MM.1S (cell line): ENCODE measurements around the gene CHM.
"Not testable (repeated sequence)": the region's sequence is repeated elsewhere in the genome, so short reads cannot be mapped to it uniquely, and the experiment has no call there.

Experiments
- DNase-seq: peaks from one replicate; pipeline ENCODE4 v3.0.0-alpha.2; 2015
- H2AFZ ChIP-seq: fragments of 300-600 bp; sonication (generic); 2 replicates; pipeline ENCODE4 v1.6.0; 2016; ENCODE audit warnings: antibody characterized with exemption, low read length
- H3F3A ChIP-seq: fragments of 300-600 bp; sonication (generic); 2 replicates; pipeline ENCODE4 v1.6.1; 2016; ENCODE audit warnings: mild to moderate bottlenecking, antibody characterized with exemption, low read length, moderate library complexity, mixed read lengths; ENCODE audit not compliant: insufficient read depth
- H3K27ac ChIP-seq: fragments of 300-600 bp; sonication (generic); 2 replicates; pipeline ENCODE4 v1.5.1; 2016; ENCODE audit warnings: mild to moderate bottlenecking, low read length
- H3K27me3 ChIP-seq: fragments of 300-600 bp; sonication (generic); replicated peaks from 2 replicates; pipeline ENCODE4 v1.6.0; 2016; ENCODE audit warnings: low read length; ENCODE audit not compliant: insufficient read depth
- H3K36me3 ChIP-seq: fragments of 300-600 bp; sonication (generic); replicated peaks from 2 replicates; pipeline ENCODE4 v1.6.1; 2016; ENCODE audit warnings: mild to moderate bottlenecking, low read length, mixed read lengths; ENCODE audit not compliant: insufficient read depth
- H3K4me1 ChIP-seq: fragments of 300-600 bp; sonication (generic); 2 replicates; pipeline ENCODE4 v1.6.1; 2016; ENCODE audit warnings: low read length, mixed read lengths
- H3K4me2 ChIP-seq: fragments of 300-600 bp; sonication (generic); 2 replicates; pipeline ENCODE4 v1.6.0; 2016; ENCODE audit warnings: low read depth, low read length
- H3K4me3 ChIP-seq: fragments of 300-600 bp; sonication (generic); 2 replicates; pipeline ENCODE4 v1.5.1; 2016; ENCODE audit warnings: low read length, mixed read lengths
- H3K79me2 ChIP-seq: fragments of 300-600 bp; sonication (generic); 2 replicates; pipeline ENCODE4 v1.6.1; 2016; ENCODE audit warnings: mixed run types, low read length, mixed read lengths
- H3K9ac ChIP-seq: fragments of 300-600 bp; sonication (generic); 2 replicates; pipeline ENCODE4 v1.6.1; 2016; ENCODE audit warnings: low read length, mixed read lengths
- H3K9me2 ChIP-seq: fragments of 300-600 bp; sonication (generic); replicated peaks from 2 replicates; pipeline ENCODE4 v1.6.1; 2016; ENCODE audit warnings: mild to moderate bottlenecking, low read length, mixed read lengths; ENCODE audit not compliant: insufficient read depth
- H3K9me3 ChIP-seq: fragments of 300-600 bp; sonication (generic); replicated peaks from 2 replicates; pipeline ENCODE4 v1.6.1; 2016; ENCODE audit warnings: mild to moderate bottlenecking, low read length, mixed read lengths; ENCODE audit not compliant: insufficient read depth
- H4K20me1 ChIP-seq: fragments of 300-600 bp; sonication (generic); 2 replicates; pipeline ENCODE4 v1.6.1; 2016; ENCODE audit warnings: mild to moderate bottlenecking, low read length, moderate library complexity, mixed read lengths; ENCODE audit not compliant: insufficient read depth
- CTCF ChIP-seq: fragments of 300-600 bp; sonication (generic); IDR thresholded peaks from 2 replicates; pipeline ENCODE4 v1.5.1; 2016; ENCODE audit warnings: antibody characterized with exemption, low read length, mixed read lengths
- EZH2 ChIP-seq: fragments of 300-600 bp; sonication (generic); optimal IDR thresholded peaks from 2 replicates; pipeline ENCODE3; 2017; ENCODE audit warnings: low read depth, mild to moderate bottlenecking, antibody characterized with exemption, low read length, mixed read lengths
- EZH2phosphoT487 ChIP-seq: fragments of 300-600 bp; sonication (generic); IDR thresholded peaks from 2 replicates; pipeline ENCODE4 v1.6.1; 2018; ENCODE audit warnings: antibody characterized with exemption, low read length

CHM gene

DNA sequence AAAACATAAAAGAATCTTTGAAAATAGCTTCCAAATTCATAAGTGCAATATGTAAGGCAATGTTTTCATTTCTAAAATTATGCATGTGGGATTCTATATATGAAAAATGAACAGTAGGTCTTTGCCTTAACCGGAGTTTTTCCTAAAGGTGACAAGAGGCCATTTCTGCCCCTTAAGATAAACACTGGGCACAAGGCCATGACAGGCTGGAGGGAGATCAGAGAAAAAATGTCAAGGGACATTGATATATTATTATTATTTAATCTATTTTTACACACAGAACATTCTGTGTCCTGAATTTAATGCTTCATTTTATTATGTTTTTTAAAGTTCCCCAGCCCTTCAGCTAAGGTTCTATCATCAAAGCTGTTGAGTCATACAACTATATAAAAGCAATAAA lies 118.8 kb downstream of the CHM start:
- Histone ChIP-seq H3K9me2 (no peaks in the 10 kb centered on the region), H3K9me3 (no peaks in the 10 kb centered on the region), H3F3A (no peaks in the 10 kb centered on the region), H2AFZ (no peak overlapping the region), H4K20me1 (no peaks in the 10 kb centered on the region), H3K4me1 (no peaks in the 10 kb centered on the region), H3K79me2 (no peaks in the 10 kb centered on the region), H3K27me3 (no peaks in the 10 kb centered on the region), H3K4me2 (no peak overlapping the region), H3K4me3 (no peak overlapping the region), H3K9ac (no peak overlapping the region), H3K36me3 (no peaks in the 10 kb centered on the region), H3K27ac (no peak overlapping the region)
- DNase-seq, result no peak
- no peak for TF ChIP-seq EZH2phosphoT487
- no peak for TF ChIP-seq CTCF
- TF ChIP-seq EZH2, result no peak

DNA sequence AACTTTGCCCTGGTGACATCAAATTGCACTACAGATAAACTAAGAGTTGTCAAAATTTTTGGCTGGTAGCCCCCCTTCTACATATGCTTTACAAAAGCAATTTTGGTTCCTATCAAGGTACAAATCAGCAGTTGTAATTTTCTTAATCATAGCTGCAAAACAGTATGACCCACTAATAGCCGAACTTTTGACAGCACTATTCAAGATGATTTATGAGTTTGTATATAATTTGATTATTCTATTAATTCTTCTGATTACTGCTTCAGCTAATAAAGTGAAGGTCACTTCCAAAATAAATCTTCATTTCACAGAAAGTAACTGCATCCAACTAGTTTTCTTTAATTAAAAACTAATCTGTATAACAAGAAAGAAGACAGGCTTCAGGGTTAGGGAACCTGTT lies 119.6 kb downstream of the CHM start:
- H3K4me1 ChIP-seq, result no peaks in the 10 kb centered on the region
- no peak overlapping the region for H3K9ac ChIP-seq
- H3K9me2 ChIP-seq, result no peaks in the 10 kb centered on the region
- DNase-seq, result no peak
- H3K4me3 ChIP-seq, result no peak overlapping the region
- H3F3A ChIP-seq, result no peaks in the 10 kb centered on the region
- H3K79me2 ChIP-seq, result no peaks in the 10 kb centered on the region
- no peak overlapping the region for H3K4me2 ChIP-seq
- no peaks in the 10 kb centered on the region for H3K27me3 ChIP-seq
- no peaks in the 10 kb centered on the region for H4K20me1 ChIP-seq
- no peak for TF ChIP-seq CTCF
- TF ChIP-seq EZH2, result no peak
- TF ChIP-seq EZH2phosphoT487, result no peak
- H3K9me3 ChIP-seq, result no peaks in the 10 kb centered on the region
- H3K27ac ChIP-seq, result no peak overlapping the region
- no peaks in the 10 kb centered on the region for H3K36me3 ChIP-seq
- no peak overlapping the region for H2AFZ ChIP-seq

DNA sequence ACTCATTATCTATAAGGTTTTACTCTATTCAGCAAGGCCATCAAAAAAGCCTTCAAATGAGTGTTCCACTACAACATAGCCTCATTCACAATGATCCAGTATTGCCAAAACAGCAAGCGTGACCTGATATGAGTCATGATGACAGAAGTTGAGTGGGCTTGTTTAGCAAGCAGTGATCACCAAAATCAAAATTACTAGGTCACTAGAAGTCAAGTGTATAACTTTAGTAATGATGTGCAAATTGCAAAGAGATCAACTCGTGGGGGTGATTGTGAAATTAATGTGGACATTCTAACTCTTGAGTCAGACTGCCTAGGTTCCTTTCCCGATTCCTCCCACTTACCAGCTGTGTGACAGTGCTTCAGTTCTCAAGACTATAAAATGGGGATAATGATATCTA lies 124.5 kb downstream of the CHM start:
- no peaks in the 10 kb centered on the region for H3K9me2 ChIP-seq
- no peak for DNase-seq
- H3K9me3 ChIP-seq, result no peaks in the 10 kb centered on the region
- H3K4me3 ChIP-seq, result no peak overlapping the region
- H3K4me2 ChIP-seq, result no peak overlapping the region
- H2AFZ ChIP-seq, result no peak overlapping the region
- H3K4me1 ChIP-seq, result no peaks in the 10 kb centered on the region
- H3F3A ChIP-seq, result no peaks in the 10 kb centered on the region
- TF ChIP-seq EZH2 (no peak), CTCF (no peak), EZH2phosphoT487 (no peak)
- no peak overlapping the region for H3K27ac ChIP-seq
- H3K9ac ChIP-seq, result no peak overlapping the region
- no peaks in the 10 kb centered on the region for H3K36me3 ChIP-seq
- no peaks in the 10 kb centered on the region for H3K27me3 ChIP-seq
- H4K20me1 ChIP-seq, result no peaks in the 10 kb centered on the region
- no peaks in the 10 kb centered on the region for H3K79me2 ChIP-seq

DNA sequence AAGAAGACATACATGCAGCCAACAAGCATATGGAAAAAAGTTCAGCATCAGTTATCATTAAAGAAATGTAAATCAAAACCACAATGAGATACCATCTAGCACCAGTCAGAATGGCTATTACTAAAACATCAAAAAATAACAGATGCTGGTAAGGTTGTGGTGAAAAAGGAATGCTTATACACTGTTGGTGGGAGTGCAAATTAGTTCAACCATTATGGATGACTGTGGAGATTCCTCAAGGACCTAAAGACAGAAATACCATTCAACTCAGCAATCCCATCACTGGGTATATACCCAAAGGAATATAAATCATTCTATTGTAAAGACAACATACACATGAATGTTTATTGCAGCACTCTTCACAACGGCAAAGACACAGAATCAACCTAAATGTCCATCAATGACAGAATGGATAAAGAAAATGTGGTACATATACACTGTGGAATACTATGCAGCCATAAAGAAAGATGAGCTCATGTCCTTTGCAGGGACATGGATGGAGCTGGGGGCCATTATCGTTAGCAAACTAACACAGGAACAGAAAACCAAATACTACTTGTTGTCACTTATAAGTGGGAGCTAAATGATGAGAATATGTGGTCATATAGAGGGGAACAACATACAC lies 130.6 kb downstream of the CHM start:
- DNase-seq, H3K36me3 ChIP-seq, H3K4me3 ChIP-seq, H3F3A ChIP-seq, H3K4me2 ChIP-seq, H3K27me3 ChIP-seq, H3K79me2 ChIP-seq, H3K9me3 ChIP-seq, H3K9ac ChIP-seq, H3K4me1 ChIP-seq, H4K20me1 ChIP-seq, H3K27ac ChIP-seq, H3K9me2 ChIP-seq, H2AFZ ChIP-seq: not testable (repeated sequence)
